Measurements from ENCODE around the gene LRRC4C.

LRRC4C gene

DNA sequence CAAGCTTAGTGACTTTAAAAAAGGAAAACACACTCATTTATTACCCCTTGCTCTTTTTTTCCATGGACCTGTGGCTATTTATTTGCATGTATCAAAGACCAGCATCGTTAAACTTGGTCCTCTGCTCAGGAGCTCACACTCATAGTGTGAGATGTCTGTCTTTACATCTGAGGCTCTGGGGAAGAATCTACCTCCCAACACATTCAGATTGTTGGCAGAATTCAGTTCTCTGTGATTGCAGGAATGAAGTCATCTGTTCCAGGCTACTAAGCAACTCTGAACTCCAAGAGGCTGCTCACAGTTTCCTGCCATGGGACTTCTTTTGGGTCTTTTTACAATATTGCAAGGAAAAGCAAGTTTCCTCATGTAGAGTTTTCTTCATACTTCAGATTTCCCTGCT is 138.8 kb downstream of the LRRC4C start:
- no peak for DNase-seq

DNA sequence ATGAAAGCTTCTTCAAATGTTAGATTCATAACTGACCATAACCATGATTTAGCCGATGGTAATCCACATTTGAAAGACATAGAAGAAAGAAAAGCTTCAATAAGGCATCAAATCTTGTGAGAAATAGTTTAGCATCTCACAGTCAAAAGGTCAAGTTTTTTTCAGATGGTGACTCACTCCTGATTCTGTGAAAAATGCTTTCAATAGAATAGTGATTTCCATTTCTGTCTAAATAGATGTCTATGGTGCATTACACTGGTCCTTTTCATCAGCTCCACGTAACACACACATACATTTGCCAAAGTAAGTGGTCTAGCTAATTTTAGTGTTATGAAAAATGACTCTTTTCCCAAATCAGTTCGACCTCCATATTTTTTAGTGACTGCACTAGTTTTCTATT is 139.2 kb downstream of the LRRC4C start:
- DNase-seq, result no peak

DNA sequence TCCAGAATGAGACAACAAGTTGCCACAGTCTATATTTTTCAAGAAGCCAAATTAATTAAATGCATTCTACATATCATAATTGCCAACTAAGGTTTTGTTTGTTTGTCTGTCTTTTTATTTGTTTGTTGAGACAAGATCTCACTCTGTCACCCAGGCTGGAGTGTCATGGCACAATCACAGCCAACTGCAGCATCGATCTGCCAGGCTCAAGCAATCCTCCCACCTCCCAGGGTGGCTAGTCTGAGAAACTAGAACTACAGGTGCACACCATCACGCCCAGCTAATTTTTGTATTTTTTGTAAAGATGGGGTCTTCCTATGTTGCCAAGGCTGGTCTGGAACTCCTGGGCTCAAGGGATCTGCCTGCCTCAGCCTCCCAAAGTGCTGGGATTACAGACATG is 140.0 kb downstream of the LRRC4C start:
- no peak for DNase-seq

DNA sequence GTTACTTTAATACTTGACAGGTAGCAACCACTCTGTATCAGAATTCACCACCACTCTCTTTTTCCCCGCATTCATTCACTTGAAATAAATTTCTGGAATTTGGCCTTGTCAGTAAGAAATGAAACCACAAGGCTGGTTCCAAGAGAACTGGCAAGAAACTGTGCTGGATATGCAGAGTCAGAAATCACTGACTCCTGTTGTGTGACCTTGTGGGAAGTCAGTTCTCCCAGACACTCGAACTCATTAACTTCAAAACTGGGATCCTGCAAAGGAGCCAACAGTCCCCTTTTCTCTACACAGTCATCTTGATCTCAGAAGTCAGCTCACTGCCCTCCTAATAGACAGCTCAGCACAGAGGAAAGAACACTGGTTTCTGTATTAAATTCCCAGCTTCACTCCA is 142.7 kb downstream of the LRRC4C start:
- no peak for DNase-seq

DNA sequence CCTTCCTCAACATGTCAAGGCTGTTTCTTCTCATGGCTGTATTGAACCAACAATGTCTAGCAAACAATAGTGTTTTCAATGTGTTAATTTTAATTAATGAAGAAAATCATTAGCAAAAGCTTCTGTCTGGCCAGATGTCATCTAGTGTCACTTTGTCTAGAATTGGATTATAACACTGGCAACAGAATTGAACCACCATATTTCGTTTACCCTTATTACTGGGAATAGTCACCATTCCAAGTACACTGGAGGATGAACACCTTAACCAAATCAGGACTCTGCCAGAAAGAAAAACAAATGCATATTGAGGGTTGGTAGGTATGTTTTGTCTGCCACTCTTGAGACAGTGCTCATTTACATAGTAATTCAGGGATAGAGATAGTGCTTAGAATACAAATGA is 146.2 kb downstream of the LRRC4C start:
- DNase-seq, result peak; percentile 47

DNA sequence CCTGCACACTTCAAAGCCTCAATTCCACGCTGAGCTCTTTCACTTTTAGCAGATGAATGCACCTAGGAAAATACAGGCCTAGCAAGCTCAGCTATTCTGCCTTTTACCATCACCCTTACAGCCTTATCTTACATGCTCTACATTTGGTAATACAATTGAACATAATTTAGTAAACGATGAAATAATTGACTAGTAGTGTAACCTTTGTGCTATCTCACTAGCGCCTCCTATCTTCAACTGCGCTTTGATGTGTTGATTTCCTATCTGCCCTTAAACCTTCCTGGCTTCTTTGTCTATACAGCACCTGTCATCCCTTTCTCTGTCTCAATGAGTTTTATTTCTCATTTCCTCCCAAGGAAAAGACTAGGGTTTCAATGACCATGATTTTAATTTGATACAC is 149.7 kb downstream of the LRRC4C start:
- peak; percentile 5 for DNase-seq

DNA sequence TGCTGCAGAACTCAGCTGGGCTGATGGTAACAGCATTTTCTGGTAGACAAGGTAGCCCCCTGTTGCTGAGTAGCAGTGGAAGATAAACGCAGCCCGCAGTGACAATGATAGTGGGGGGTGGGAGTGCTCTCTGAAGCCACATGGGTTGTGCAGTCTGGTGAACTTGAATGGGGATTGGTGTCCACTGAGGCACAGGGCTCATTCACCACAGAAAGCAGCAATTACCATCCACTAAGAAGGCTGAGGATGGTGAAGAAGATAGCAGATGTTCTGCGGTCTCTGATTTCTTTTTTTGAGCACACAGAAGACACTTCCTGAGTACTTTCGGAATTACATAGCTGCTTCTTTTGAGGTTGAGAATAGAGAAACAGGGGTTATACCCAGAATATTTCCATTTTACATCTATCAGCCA is 150.3 kb downstream of the LRRC4C start:
- DNase-seq, result no peak

DNA sequence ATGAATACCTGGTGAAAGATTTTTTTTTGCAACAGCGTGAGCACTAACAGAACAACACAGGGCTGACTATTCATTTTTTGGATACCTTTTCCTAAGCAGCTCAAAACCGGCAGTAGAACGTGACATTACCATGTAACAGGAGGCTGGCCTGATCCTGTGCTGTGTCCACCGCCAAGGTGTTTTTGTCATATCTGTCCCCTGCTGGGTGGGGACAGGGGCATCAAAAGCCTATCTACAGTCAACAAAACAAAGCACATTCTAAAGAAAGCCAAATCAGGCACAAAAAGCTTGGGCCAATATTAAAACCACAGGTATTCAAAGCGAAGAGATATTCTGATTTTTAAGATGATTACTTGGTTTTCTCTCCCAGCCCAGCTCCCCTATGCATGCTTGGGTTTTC is 151.2 kb downstream of the LRRC4C start:
- no peak for DNase-seq

DNA sequence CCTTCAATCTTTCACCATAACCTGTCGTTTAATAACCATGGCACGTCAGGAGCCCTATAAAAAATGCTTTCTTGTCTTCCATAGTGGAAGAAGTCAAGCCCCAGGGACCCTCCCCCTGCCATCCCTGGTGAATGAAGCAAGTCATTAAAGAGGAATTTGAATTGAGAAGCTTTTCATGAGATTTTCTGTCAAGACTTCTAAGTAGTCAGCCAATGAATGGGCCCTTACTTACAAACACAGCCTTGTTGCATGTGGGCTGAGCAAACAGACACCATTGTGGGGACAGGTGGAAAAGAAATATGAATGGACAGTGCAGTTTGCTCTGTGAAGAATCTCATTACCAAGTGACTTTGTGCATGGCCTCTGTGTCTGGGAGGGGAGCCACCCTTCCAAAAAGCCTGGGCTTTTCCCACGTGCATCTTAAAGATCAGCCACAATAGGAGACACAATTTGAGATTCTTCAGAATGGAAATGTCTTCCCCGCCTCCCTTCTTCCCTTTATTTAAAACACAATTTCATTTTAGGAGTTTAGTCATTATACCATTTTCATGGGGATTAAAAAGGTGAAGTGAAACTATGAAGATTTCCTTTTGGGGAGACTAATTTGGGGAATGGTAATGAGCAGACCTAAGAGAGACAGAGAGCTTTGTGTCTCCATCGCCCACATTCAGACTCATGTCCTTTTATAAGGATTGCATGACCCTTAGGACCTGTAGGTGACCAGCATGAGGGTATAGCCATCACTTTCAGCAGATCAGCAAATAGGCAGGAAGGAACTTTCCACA is 152.0 kb downstream of the LRRC4C start:
- DNase-seq, result no peak

DNA sequence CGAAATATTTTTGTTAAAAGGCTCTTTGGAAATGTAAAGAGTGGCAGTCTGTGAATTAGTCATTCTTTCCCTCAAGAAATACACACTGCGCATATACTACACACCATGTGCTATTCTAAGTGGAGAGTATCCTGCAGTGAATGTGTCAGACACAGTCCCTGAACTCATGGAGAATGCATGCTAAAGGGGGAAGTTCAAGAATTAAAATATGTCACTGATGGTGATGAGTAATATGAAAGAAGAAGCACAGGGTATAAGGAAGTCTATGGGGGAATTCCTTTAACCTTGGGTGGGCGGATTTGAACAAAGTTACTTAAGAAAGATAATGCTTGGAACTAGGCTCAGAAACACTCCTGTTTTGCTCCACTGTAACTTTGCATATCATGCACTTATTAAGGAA is 153.0 kb downstream of the LRRC4C start:
- no peak for DNase-seq

DNA sequence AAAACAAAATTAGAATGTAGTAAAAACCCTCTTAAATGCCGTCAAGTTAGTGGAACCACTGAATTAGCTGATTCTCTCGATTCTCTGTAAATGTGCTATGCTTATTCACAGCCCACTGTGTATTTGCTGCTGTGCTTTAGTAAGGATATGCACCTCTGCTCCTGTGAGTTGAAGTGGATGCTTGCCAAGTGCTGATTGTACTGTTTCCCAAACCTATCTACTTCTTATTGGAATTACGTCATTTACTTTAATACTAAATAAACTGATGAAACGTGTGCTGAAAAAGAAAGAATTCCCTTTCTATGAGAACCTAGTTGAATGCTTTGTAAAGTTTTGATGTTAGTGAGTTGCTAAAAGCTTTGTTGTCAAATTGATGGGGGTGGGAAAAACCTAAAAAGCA is 158.4 kb downstream of the LRRC4C start:
- no peak for DNase-seq

DNA sequence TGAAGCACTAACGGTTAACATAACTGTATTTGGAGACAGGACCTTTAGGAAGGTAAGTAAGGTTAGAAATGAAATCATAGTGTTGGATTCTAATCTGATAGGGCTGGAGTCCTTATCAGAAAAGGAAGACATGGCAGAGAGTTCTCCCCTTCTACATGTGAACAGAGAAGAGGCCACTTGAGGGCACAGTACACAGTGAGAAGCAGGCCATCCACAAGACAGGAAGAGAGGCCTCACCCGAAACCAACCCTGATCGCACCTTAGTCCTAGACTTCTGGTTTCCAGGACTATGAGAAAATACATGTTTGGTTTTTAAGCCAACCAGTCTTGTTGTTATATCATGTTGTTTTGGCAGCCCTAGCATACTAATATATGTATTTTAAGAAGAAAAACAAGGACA is 170.0 kb downstream of the LRRC4C start:
- no peak for DNase-seq

DNA sequence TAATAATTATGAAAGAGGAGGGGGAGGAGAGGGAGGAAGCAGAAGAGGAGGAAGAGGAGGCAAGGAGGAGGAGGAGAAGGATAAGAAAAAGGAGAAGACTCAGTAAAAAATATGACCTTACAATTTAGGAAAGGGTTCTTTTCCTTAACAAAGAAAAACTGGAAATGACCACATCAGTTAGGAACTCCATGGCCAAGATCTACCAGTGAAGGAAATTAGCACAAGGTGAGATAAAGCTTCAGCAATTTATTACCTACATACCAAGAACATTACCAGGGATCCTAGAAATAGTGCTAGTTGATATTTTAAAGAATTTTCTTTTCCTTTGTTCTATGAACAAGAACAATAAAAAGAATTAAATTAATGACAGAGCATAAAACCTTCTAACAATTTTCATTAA is 172.7 kb downstream of the LRRC4C start:
- no peak for DNase-seq

DNA sequence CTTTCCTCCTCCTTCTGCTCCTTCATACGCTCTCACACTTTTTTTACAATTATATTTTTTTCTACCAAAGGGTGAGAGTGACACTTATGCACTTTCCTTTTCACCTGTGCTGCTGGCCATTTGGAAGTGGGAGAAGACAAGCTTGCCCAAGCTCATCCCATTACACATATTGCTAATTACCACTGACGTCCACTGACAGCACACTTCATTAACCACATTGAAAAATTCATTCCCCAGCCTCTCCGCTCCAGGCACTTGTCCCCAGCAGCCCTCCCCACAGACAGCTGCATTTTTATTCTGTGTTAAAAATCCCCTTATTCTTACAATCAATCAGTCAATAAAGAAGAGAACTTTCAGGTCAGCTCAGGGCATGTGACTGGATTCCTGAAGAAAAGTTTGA is 175.1 kb downstream of the LRRC4C start:
- peak; percentile 46 for DNase-seq

DNA sequence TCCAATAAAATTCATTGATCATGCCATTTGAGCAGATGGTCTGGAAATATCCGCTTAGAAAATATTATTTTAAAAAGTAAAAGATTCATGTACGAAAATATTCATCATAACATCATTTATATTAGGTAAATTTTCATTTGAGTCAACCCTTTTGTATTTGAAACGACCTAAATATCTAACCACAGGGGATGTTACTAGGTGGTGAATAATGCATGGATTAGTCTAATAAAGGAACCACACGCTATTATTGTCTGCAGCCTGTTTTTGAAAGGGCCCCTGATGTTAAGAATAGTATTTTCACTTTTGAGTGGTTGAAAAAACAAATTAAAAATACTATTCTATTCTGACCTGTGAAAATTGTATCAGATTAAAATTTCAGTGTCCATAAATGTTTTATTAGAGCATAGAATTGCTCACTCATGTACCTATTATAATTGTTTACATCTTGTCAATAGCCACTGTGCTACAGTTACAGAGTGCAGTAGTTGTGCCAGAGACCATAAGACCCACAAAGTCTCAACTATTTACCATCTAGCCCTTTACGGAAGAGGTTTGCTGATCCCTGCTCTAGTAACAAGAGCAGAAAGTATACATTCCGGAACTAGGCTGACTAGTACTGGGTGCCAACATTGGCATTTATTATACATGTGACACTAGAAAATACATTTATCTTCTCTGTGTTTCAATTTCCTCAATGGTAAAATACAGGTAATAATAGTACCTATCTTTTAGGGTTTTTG is 176.1 kb downstream of the LRRC4C start:
- DNase-seq, result no peak

DNA sequence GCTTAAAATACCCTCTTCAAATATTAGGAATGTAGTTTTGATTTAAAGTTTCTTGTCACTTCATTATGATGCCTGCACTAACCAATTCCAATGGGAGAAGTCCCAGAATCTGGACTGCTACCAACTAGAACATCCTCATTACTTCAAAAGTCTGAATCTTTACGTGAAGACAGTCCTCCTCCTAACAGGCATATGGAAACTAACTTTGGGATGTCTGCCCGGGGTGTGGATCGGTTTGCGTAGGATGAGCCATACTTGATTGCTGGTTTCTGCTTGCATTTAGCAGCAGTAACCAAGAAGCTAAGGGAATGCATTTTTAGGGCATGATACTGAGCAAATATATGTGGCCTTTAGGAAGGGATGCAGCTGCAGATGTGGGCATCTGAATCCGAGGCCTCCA is 177.1 kb downstream of the LRRC4C start:
- no peak for DNase-seq

DNA sequence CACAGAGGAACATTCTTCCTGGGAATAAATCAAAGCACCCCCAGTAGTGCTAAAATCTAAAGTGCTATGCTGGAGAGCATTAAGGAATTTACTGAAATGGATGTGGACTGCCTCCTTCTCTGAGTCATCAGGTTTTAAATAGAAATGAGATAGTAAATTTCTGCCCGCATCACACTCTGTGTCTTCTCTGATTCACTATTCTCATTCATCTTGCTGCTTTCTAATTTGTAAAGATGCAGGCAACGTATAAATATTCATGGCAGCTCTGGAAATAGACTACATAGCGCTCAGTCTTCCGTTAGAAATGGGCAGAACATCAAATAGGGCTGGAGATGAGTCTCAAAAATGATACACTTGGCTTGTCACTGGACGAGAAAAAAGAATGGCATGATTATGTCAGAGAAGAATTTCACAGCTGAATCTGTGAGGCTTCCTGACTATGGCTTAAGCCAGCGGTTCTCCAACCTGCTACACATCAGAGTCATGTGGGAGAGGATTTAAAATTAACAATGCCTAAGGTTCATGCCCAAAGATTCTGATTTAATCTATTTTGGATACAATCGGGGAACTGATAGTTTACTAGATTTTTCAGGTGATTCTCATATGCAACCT is 178.2 kb downstream of the LRRC4C start:
- no peak for DNase-seq

DNA sequence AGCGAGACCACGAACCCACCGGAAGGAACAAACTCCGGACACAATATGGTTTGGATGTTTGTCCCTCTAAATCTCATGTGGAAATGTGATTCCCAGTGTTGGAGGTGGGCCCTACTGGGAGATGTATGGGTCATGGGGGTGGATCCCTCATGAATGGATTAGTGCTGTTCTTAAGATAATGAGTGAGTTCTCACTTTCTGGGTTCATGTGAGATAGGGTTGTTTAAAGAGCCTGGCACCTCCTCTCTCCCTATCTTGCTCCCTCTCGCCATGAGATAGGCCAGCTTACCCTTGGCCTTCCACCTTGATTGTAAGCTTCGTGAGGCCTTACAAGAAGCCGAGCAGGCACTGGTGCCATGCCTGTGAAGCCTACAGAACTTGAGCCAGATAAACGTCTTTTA is 184.6 kb downstream of the LRRC4C start:
- DNase-seq, result no peak

DNA sequence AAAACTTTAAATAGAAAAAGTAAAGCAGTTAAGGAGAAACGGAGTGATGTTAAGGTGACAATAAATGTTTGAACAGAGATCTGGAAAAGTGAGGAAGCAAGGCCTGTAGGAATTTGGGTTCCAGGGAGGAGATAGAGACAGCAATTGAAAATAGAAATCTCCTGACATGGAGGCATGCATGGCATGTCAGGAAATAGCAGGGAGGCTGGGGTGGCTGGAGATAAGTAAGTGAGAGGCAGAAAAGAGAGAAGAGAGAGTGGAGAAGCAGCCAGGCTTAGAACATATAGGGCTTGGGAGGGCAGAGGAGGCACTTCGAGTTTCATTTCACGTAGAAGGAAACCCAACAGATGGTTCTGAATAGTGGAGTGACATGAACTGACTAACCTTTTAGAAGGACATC is 185.5 kb downstream of the LRRC4C start:
- DNase-seq, result no peak

DNA sequence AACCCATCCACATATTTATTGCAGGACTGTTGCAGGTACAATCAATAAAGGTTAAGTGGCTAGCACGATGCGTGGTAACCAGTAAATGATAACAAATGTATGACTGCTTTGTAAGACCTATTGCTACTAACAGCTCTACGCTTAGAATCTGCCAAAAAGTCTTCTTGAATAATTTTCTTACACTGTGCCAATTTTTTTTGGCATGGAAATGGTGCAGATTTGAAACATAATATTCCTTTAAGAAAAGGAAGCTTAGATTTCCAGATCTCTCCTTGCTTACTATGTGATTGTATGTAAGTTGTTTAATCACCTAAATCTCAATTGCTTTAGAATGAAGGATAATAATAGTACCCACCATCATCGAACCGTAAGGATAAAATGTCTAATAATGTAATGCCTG is 192.0 kb downstream of the LRRC4C start:
- no peak for DNase-seq

DNA sequence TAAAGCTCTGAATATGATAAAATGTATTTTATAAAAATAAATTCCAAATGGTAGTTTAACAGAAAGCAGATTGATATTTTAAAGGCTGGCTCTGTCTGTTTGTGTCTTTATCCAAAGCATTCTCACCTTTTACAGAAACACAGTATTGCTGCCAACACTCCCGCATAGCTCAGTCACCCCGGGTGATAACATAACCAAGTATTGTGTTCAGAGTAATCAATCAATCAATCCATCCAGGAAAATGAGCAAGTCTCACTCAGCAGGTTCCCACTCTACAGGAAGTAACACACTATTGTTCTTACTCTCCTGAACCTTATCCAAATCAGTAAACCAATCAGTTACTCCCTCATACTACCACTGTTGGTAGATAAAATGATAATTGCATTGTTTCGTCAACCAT is 203.4 kb downstream of the LRRC4C start:
- no peak for DNase-seq

DNA sequence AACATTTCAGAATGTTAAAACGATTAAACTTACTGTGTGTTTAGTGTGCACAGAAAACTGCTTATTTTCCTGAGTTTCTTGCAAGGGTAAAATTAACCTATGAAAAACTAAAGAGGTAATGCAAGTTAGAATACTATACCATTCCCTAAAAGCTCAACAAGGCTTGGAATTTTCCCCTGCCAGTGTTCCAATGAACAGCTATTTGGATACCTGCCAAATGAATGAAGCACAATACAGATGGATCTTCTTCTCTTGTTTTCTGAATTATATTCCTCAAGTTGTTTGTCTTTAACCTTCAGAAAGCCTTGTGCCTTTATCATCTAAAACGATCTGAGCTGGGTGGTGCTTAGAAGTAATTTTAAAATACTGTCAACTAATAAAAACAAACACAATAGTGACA is 204.5 kb downstream of the LRRC4C start:
- DNase-seq, result peak; percentile 42

DNA sequence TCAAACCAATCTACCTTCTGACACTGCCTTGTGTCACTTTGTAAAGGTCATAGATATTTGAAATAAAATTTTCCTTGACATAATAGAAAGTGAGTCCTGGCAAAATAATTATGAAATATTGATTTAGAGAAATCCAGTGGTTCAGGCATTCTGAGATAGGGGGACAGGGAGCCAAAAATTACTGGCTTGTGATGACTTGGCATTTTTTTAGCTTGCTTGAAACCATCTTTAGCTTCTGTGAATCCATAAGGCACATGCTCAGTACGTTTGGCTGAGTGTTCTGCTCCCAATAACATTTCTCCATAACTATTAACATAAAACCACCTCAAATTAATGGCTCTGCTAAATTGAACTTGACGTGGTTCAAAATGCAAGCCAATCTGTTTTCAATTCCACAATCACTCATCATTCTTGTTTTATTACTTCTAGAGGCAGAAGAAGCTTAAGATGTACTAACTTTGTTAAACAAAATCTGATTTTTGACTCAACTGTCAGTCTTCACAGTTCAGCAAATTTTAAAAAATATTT is 209.0 kb downstream of the LRRC4C start:
- no peak for DNase-seq

DNA sequence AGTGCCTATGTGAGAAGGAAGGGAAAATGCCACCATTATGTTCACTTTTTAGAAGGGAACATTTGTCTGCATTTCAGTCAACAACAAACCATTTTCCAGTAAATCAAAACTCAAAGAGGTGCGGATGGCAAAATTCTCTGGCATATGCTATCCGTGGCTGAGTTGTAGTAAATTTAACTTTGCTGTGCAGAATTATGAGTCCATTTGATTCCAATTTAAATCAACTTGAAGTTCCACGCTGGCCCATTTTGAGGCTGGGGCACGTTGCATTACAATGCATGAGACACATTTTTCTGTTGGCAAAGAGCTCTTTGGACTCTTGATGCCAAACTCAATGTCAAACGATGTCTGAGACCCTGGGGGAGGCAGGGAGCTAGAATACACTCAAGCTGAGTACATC is 211.8 kb downstream of the LRRC4C start:
- no peak for DNase-seq
